HuH-7 (cell line): ENCODE results near the gene SASS6.
"Not testable (repeated sequence)": the region's sequence is repeated elsewhere in the genome, so short reads cannot be mapped to it uniquely, and the experiment has no call there.

Experiments used
- DNase-seq: peaks from one replicate; pipeline ENCODE4 v3.0.0; 2011; ENCODE audit warnings: low spot score

Gene SASS6

DNA sequence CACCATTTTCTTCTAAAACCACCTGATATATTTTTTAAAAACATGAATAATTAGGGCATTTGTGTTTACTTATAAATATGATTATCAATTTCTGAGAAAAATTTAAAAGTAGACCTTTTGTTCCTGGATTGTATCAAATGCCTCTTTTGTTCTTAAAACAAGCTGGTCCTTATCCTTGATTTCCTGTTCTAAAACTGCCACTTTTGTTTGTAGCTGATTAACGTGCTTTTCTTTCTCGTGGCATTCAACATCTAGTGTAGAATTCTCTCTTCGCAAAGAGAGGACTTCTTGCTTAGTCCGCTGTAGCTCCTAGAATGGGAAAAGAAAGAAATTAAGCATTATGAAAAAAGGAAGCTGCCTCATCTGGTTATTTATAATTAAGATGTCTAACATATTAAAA lies 25.0 kb downstream of the SASS6 start:
- no peak for DNase-seq

- DNase-seq, result no peak
Observed at GRCh38 chr1:100101564-100101963, 31.2 kb downstream of the SASS6 start.

GRCh38 chr1:100100202-100100601 lies 32.5 kb downstream of the SASS6 start:
- DNase-seq, result no peak

GRCh38 chr1:100090471-100090870 lies 42.3 kb downstream of the SASS6 start:
- DNase-seq, result no peak

- no peak for DNase-seq
Observed at GRCh38 chr1:100089082-100089481, 43.6 kb downstream of the SASS6 start.

DNA sequence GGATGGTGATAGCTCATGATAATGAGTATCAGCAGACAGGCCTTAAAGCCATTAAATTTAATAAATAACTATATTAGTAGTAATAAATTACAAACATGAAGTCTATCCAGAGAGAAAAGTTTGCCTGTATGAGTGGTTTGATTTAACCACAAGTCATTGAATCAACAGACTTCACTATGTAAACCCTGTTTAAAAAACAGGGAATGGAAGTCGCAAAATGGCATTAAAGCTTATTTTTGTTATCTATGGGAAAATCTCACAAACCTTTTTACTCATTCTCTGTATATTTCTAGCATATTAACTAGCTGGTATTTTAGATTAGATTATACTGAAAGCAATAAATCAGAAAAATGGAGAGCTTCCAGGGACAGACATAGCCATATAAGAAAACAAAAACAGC lies 45.3 kb downstream of the SASS6 start:
- no peak for DNase-seq

- peak; percentile 5 for DNase-seq
Observed at GRCh38 chr1:100080331-100080730, 52.4 kb downstream of the SASS6 start.

GRCh38 chr1:100077531-100077930 lies 55.2 kb downstream of the SASS6 start:
- no peak for DNase-seq

DNA sequence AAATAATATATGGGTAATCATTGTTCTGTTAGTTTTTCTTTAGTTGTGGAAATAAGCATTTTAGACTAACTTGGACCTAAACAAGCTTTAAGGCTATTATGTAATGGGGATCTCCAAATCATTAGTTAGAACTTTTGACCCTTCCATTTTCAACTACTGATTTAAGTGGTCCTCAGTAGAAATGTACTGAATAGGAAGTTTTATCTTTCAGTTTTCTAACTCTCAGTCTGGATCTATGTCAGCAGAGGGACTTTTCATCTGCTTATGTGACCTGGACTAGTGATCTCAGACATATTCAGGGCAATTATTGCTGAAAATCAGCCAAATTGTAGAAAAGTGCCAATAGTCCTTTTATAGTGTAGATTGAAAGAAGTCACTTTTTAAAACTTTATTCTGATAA lies 56.0 kb downstream of the SASS6 start:
- DNase-seq, result no peak

DNA sequence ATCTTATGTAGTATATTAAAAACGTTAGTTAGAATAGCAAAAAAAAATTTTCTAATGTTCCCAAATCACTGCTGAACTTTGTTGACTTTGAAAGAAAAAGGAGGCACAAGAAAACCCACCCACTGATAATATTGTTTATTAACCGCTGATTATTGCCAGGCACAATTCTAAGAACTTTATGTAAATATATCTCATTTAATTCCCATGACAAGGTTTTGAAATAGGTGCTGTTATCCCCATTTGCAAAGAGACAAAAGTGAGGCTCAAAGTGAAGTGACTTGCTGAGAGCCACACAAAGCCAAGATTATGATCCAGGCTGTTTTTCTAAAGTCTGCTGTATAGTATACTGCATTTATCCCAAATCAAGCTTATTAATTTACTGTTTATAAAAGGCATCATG lies 56.4 kb downstream of the SASS6 start:
- no peak for DNase-seq

GRCh38 chr1:100075773-100076172 lies 57.0 kb downstream of the SASS6 start:
- DNase-seq, result no peak

GRCh38 chr1:100074604-100075395 lies 57.9 kb downstream of the SASS6 start:
- no peak for DNase-seq

DNA sequence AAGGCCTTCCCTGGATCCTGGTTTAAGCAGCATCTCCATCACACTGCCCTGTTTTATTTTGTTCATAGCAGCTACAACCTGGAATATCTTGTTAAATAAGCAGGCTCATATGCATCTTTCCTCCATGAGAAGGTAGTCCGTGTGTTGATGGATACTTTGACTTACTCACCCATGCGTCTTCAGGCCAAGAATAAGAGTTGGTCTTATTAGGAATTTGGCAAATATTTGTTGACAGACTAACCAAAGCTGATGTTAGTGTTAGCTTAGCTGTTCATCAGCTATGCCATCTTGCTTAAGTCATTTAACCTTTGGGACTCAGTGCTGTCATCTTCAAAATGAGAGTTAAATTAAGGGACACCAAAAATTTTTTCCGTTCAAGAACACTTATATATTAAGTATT lies 59.2 kb downstream of the SASS6 start:
- no peak for DNase-seq

GRCh38 chr1:100070201-100070939 lies 62.4 kb downstream of the SASS6 start:
- no peak for DNase-seq

DNA sequence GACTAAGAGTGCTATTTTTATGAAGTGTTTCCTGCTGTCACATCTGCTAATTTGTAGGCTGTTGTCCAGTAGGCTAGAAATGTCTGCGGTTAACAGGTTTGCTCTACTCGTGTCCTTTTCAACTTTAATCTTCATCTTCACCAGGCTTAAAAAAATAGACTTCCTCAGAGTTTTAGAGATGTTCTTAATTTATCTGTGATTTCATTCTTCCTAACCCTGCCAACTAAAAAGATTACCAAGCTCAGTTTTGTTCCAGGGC lies 66.8 kb downstream of the SASS6 start:
- no peak for DNase-seq

GRCh38 chr1:100065183-100065968 lies 67.4 kb downstream of the SASS6 start:
- DNase-seq, result no peak

- no peak for DNase-seq
Observed at GRCh38 chr1:100061681-100062080, 71.0 kb downstream of the SASS6 start.

DNA sequence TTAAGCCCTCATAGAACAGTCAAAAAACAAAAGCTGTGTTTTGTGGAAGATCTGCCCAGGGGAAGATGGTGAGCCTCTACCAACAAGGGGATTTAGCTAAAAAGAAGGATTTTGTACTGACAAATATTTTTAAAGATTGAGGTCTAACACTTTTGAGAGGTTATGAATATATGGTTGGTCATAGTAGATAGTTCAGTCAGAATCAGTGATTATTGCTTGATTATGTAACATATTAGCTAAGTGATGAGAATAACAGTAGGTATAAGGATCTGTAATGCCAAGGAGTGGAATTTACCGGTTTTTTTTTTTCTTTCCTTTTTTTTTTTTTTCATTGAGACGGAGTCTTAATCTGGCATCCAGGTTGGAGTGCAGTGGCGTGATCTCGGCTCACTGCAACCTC lies 79.0 kb downstream of the SASS6 start:
- no peak for DNase-seq

- DNase-seq, result no peak
Observed at GRCh38 chr1:100053119-100053518, 79.6 kb downstream of the SASS6 start.

- DNase-seq, result no peak
Observed at GRCh38 chr1:100051893-100052292, 80.8 kb downstream of the SASS6 start.

- DNase-seq, result no peak
Observed at GRCh38 chr1:100051401-100051800, 81.3 kb downstream of the SASS6 start.

- DNase-seq, result no peak
Observed at GRCh38 chr1:100050139-100050538, 82.6 kb downstream of the SASS6 start.

DNA sequence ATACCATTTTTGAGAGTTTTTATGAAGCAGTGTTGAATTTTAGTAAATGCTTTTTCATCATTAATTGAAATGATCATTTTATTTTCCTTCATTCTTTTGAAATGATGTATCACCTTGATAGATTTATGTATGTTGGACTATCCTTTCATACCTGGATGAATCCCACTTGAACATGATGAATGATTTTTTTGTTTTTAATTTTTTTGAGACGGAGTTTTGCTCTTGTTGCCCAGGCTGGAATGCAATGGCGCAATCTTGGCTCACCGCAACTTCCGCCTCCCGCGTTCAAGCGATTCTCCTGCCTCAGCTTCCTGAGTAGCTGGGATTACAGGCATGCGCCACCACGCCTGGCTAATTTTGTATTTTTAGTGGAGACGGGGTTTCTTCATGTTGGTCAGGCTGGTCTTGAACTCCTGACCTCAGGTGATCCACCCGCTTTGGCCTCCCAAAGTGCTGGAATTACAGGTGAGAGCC lies 85.5 kb downstream of the SASS6 start:
- DNase-seq, result not testable (repeated sequence)
